Loucy (cell line): ENCODE results near the gene ESRRA.

Source experiments
- H2AFZ ChIP-seq: fragments of 200-600 bp; sonication (generic); 2 replicates; pipeline ENCODE4 v1.6.0; 2016; ENCODE audit warnings: antibody characterized with exemption, mild to moderate bottlenecking, low read length, moderate library complexity
- H3F3A ChIP-seq: fragments of 200-600 bp; 2 replicates; pipeline ENCODE4 v1.6.0; 2016; ENCODE audit warnings: antibody characterized with exemption, low read depth, mild to moderate bottlenecking
- H3K27me3 ChIP-seq: fragments of 200-600 bp; sonication (generic); 2 replicates; pipeline ENCODE4 v1.6.1; 2014; ENCODE audit warnings: low read length, mild to moderate bottlenecking; ENCODE audit not compliant: insufficient read depth, poor library complexity, severe bottlenecking
- H3K36me3 ChIP-seq: fragments of 200-600 bp; sonication (generic); 2 replicates; pipeline ENCODE4 v1.6.1; 2016; ENCODE audit warnings: low read length; ENCODE audit not compliant: insufficient read depth
- H3K4me1 ChIP-seq: fragments of 200-600 bp; sonication (generic); 2 replicates; pipeline ENCODE4 v1.5.1; 2014; ENCODE audit warnings: low read length, mild to moderate bottlenecking; ENCODE audit not compliant: insufficient read depth, poor library complexity, severe bottlenecking
- H3K4me2 ChIP-seq: fragments of 200-600 bp; sonication (generic); 2 replicates; pipeline ENCODE4 v1.6.0; 2014; ENCODE audit warnings: antibody characterized with exemption, low read length, low read depth, mild to moderate bottlenecking; ENCODE audit not compliant: poor library complexity, severe bottlenecking
- H3K4me3 ChIP-seq: fragments of 200-600 bp; sonication (generic); 2 replicates; pipeline ENCODE4 v1.5.1; 2014; ENCODE audit warnings: low read length, mild to moderate bottlenecking, mixed read lengths; ENCODE audit not compliant: poor library complexity, severe bottlenecking
- H3K79me2 ChIP-seq: fragments of 200-600 bp; sonication (generic); 2 replicates; pipeline ENCODE4 v1.6.1; 2014; ENCODE audit warnings: low read length; ENCODE audit not compliant: insufficient read depth
- H3K9ac ChIP-seq: fragments of 200-600 bp; sonication (generic); 2 replicates; pipeline ENCODE4 v1.6.0; 2014; ENCODE audit warnings: mild to moderate bottlenecking, low read depth, low read length, moderate library complexity; ENCODE audit not compliant: poor library complexity, severe bottlenecking
- H3K9me2 ChIP-seq: fragments of 200-600 bp; sonication (generic); replicated peaks from 2 replicates; pipeline ENCODE4 v1.6.1; 2016; ENCODE audit warnings: low read depth, low read length, mixed read lengths
- H3K9me3 ChIP-seq: fragments of 200-600 bp; sonication (generic); 2 replicates; pipeline ENCODE4 v1.6.1; 2014; ENCODE audit warnings: mild to moderate bottlenecking, antibody characterized with exemption, low read length, low read depth; ENCODE audit not compliant: insufficient read depth
- H4K20me1 ChIP-seq: fragments of 200-600 bp; sonication (generic); 2 replicates; pipeline ENCODE4 v1.6.0; 2014; ENCODE audit warnings: antibody characterized with exemption, low read length, mild to moderate bottlenecking; ENCODE audit not compliant: insufficient read depth, poor library complexity, severe bottlenecking
- CTCF ChIP-seq: fragments of 200-600 bp; sonication (generic); conservative IDR thresholded peaks from 2 replicates; pipeline ENCODE4 v1.5.1; 2014; ENCODE audit warnings: mild to moderate bottlenecking, antibody characterized with exemption, low read length
- EZH2phosphoT487 ChIP-seq: fragments of 200-600 bp; IDR thresholded peaks from 2 replicates; pipeline ENCODE4 v1.6.1; 2018; ENCODE audit warnings: antibody characterized with exemption, mild to moderate bottlenecking, moderate library complexity, borderline replicate concordance

ESRRA gene

GRCh38 chr11:64292460-64293254 is 12.7 kb upstream of the ESRRA start:
- Histone ChIP-seq H4K20me1 (no peaks in the 10 kb centered on the region), H3K27me3 (no peaks in the 10 kb centered on the region), H3K4me3 (no peak overlapping the region), H2AFZ (no peak overlapping the region), H3K36me3 (no peaks in the 10 kb centered on the region), H3K9ac (no peak overlapping the region), H3F3A (no peaks in the 10 kb centered on the region), H3K9me2 (no peaks in the 10 kb centered on the region), H3K79me2 (no peaks in the 10 kb centered on the region), H3K4me2 (no peak overlapping the region), H3K9me3 (no peaks in the 10 kb centered on the region), H3K4me1 (no peaks in the 10 kb centered on the region)
- TF ChIP-seq EZH2phosphoT487 (no peak), CTCF (no peak)

DNA sequence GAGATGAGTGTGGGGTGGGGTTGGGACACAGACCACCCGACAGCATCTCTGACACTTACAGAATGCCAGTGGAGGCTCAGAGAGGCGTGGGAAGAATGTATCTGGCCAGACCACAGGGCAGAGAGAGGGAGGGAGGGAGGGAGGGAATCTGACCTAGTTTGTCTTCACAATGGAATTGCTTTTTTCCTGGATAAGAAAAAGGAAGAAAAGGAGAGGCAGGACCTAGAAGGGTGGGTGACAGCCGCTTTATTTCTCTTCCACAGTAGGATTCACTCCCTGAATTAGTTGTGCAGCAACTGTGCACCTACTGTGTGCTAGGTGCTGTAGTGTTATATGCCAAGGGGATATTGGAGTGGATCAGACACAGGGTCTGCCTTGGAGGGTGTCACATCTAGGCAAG is 10.6 kb upstream of the ESRRA start:
- no peaks in the 10 kb centered on the region for H3K4me1 ChIP-seq
- H3K27me3 ChIP-seq = peaks cover 1% of the 10 kb centered on the region
- no peaks in the 10 kb centered on the region for H3K79me2 ChIP-seq
- TF ChIP-seq EZH2phosphoT487 (no peak), CTCF (no peak)
- H4K20me1 ChIP-seq = no peaks in the 10 kb centered on the region
- H2AFZ ChIP-seq = no peak overlapping the region
- no peak overlapping the region for H3K4me2 ChIP-seq
- H3K4me3 ChIP-seq = no peak overlapping the region
- H3F3A ChIP-seq = no peaks in the 10 kb centered on the region
- no peaks in the 10 kb centered on the region for H3K9me3 ChIP-seq
- no peaks in the 10 kb centered on the region for H3K36me3 ChIP-seq
- no peak overlapping the region for H3K9ac ChIP-seq
- no peaks in the 10 kb centered on the region for H3K9me2 ChIP-seq

GRCh38 chr11:64295760-64296159 is 9.6 kb upstream of the ESRRA start:
- H4K20me1 ChIP-seq = no peaks in the 10 kb centered on the region
- no peaks in the 10 kb centered on the region for H3F3A ChIP-seq
- H3K9me3 ChIP-seq = no peaks in the 10 kb centered on the region
- H3K27me3 ChIP-seq = peaks cover 5% of the 10 kb centered on the region
- peaks cover 4% of the 10 kb centered on the region for H3K4me1 ChIP-seq
- H2AFZ ChIP-seq = no peak overlapping the region
- H3K9me2 ChIP-seq = no peaks in the 10 kb centered on the region
- H3K79me2 ChIP-seq = no peaks in the 10 kb centered on the region
- no peak overlapping the region for H3K4me2 ChIP-seq
- no peak overlapping the region for H3K4me3 ChIP-seq
- H3K36me3 ChIP-seq = no peaks in the 10 kb centered on the region
- no peak for TF ChIP-seq CTCF
- no peak overlapping the region for H3K9ac ChIP-seq
